NCI-H146 treated with DMSO at 0.1 percent for 48 hours (cell line): ENCODE measurements around the gene UBE4A.

Source experiments
- DNase-seq: peaks from one replicate; lab custom pipeline; 2025; ENCODE audit not compliant: unreplicated experiment; lab: John Stamatoyannopoulos, UW

UBE4A gene

GRCh38 chr11:118359295-118359958 is at the start of gene UBE4A:
Gene UBE4A (plus strand): TSS chr11:118359600. CDS start chr11:118365081, 5,481 bp downstream.
- DNase-seq = peak; percentile 83

- no peak for DNase-seq
Measured at GRCh38 chr11:118310271-118310670, 49.1 kb upstream of the UBE4A start.

GRCh38 chr11:118310781-118311485 is 48.5 kb upstream of the UBE4A start:
- DNase-seq = no peak

GRCh38 chr11:118311518-118311917 is 47.9 kb upstream of the UBE4A start:
- no peak for DNase-seq

- DNase-seq = no peak
Measured at GRCh38 chr11:118312328-118312727, 47.1 kb upstream of the UBE4A start.

GRCh38 chr11:118313242-118313641 is 46.2 kb upstream of the UBE4A start:
- DNase-seq = no peak

- DNase-seq = no peak
Measured at GRCh38 chr11:118314988-118315411, 44.4 kb upstream of the UBE4A start.

- DNase-seq = no peak
Measured at GRCh38 chr11:118318124-118318523, 41.3 kb upstream of the UBE4A start.

- no peak for DNase-seq
Measured at GRCh38 chr11:118318581-118319336, 40.6 kb upstream of the UBE4A start.

GRCh38 chr11:118319337-118319707 is 40.1 kb upstream of the UBE4A start:
- no peak for DNase-seq

- no peak for DNase-seq
Measured at GRCh38 chr11:118320515-118320914, 38.9 kb upstream of the UBE4A start.

GRCh38 chr11:118321386-118322082 is 37.9 kb upstream of the UBE4A start:
- no peak for DNase-seq

- DNase-seq = no peak
Measured at GRCh38 chr11:118322721-118323120, 36.7 kb upstream of the UBE4A start.

GRCh38 chr11:118325283-118325682 is 34.1 kb upstream of the UBE4A start:
- DNase-seq = no peak

- no peak for DNase-seq
Measured at GRCh38 chr11:118328745-118329144, 30.7 kb upstream of the UBE4A start.

GRCh38 chr11:118334745-118335144 is 24.7 kb upstream of the UBE4A start:
- DNase-seq = no peak

- no peak for DNase-seq
Measured at GRCh38 chr11:118338637-118339061, 20.8 kb upstream of the UBE4A start.

- no peak for DNase-seq
Measured at GRCh38 chr11:118339281-118339961, 20.0 kb upstream of the UBE4A start.

GRCh38 chr11:118340449-118340848 is 19.0 kb upstream of the UBE4A start:
- no peak for DNase-seq

GRCh38 chr11:118341261-118341660 is 18.1 kb upstream of the UBE4A start:
- no peak for DNase-seq
